Fibroblast of lung (primary cell): Measurements from ENCODE around the gene OFD1.

Source experiments
- CTCF ChIP-seq, 2 donors: IDR thresholded peaks in 1 of 2; conservative IDR thresholded peaks in 1 of 2; 1 replicate in 1 of 2; 2 replicates in 1 of 2; pipeline ENCODE4 v1.5.1; 2011 to 2012; ENCODE audit warnings: low read length in 2 of 2, control low read depth in 1 of 2, inconsistent platforms in 1 of 2, low read depth in 1 of 2, mild to moderate bottlenecking in 1 of 2
- EZH2 ChIP-seq: IDR thresholded peaks from 2 replicates; pipeline ENCODE4 v1.5.1; 2012; ENCODE audit warnings: low read length, control low read depth, mild to moderate bottlenecking; ENCODE audit errors: missing control alignments

GRCh38 chrX:13791559-13791958 lies 57.0 kb downstream of the OFD1 start:
- TF ChIP-seq CTCF (conservative IDR thresholded peaks at IDR 0.05 in 1 of 2, IDR thresholded peaks at IDR 0.05 in 1 of 2; ENCODE audit: low read depth in 1 of 2, low read length in 2 of 2) (no peak), EZH2 (no peak)
